Stimulated activated CD4-positive, alpha-beta T cell treated with anti-CD3 and anti-CD28 coated beads, Interleukin-4, amount 100 ng/mL, for 48 hours (primary cell): ENCODE data around the gene CAND2.
"Not testable (repeated sequence)": the region's sequence is repeated elsewhere in the genome, so short reads cannot be mapped to it uniquely, and the experiment has no call there.

Experiments used
- DNase-seq, 2 donors: peaks; one replicate each; pipeline ENCODE4 v3.0.0-alpha.2; 2020; ENCODE audit warnings: low read depth in 2 of 2

The CAND2 gene

GRCh38 chr3:12830785-12831156 lies 34.3 kb downstream of the CAND2 start:
- no peak for DNase-seq

- DNase-seq, result no peak
These were observed 34.9 kb downstream of the CAND2 start for GRCh38 chr3:12831301-12831866.

GRCh38 chr3:12832350-12833221 lies 36.1 kb downstream of the CAND2 start:
- no peak for DNase-seq

GRCh38 chr3:12833222-12834161 lies 37.0 kb downstream of the CAND2 start:
- DNase-seq, result no peak

- no peak for DNase-seq
These were observed 38.7 kb downstream of the CAND2 start for GRCh38 chr3:12835052-12835665.

- DNase-seq, result no peak
These were observed 41.0 kb downstream of the CAND2 start for GRCh38 chr3:12837295-12837986.

- no peak for DNase-seq
These were observed 41.9 kb downstream of the CAND2 start for GRCh38 chr3:12838179-12838965.

- no peak for DNase-seq
These were observed 42.9 kb downstream of the CAND2 start for GRCh38 chr3:12839156-12839946.

GRCh38 chr3:12840148-12840547 lies 43.7 kb downstream of the CAND2 start:
- DNase-seq, result not testable (repeated sequence)

GRCh38 chr3:12840591-12841148 lies 44.2 kb downstream of the CAND2 start:
- no peak for DNase-seq

GRCh38 chr3:12841149-12841969 lies 44.9 kb downstream of the CAND2 start, which contains the start of gene RPL32:
RPL32 (minus strand) TSS chr3:12841565; CDS start chr3:12840237, 1,328 bp downstream.
- peak; percentile 71 to 74 for DNase-seq

- no peak for DNase-seq
These were observed 45.5 kb downstream of the CAND2 start for GRCh38 chr3:12841970-12842328.

GRCh38 chr3:12842469-12842868 lies 46.0 kb downstream of the CAND2 start:
- no peak for DNase-seq

- DNase-seq, result no peak
These were observed 49.3 kb downstream of the CAND2 start for GRCh38 chr3:12845811-12846210.

GRCh38 chr3:12852201-12852600 lies 55.7 kb downstream of the CAND2 start:
- no peak for DNase-seq

GRCh38 chr3:12853847-12854246 lies 57.4 kb downstream of the CAND2 start:
- DNase-seq, result not testable (repeated sequence)

- no peak for DNase-seq
These were observed 58.1 kb downstream of the CAND2 start for GRCh38 chr3:12854565-12854964.

- no peak for DNase-seq
These were observed 60.1 kb downstream of the CAND2 start for GRCh38 chr3:12856626-12857025.
